Mesothelial cell of epicardium (in vitro differentiated cells): ENCODE data around the gene SPINK8. TPM values are rescaled to one million over a fixed set of nuclear protein-coding genes. Genes with fewer than 3 reads are reported as not detected.

Source experiments
- DNase-seq, 2 experiments: peaks; one replicate each; pipeline ENCODE4 v3.0.0; 2021; ENCODE audit warnings: low spot score in 2 of 2; ENCODE audit not compliant: unreplicated experiment in 2 of 2
- H3K27ac Mint-ChIP-seq: 2 replicates; pipeline ENCODE4 v1.8.0; 2021; ENCODE audit warnings: mixed read lengths
- H3K27me3 Mint-ChIP-seq: 2 replicates; pipeline ENCODE4 v1.8.0; 2021; ENCODE audit warnings: low read depth, mixed read lengths
- H3K36me3 Mint-ChIP-seq: 2 replicates; pipeline ENCODE4 v1.8.0; 2021; ENCODE audit warnings: mixed read lengths
- H3K4me1 Mint-ChIP-seq: 2 replicates; pipeline ENCODE4 v1.8.0; 2021; ENCODE audit warnings: mixed read lengths
- H3K4me3 Mint-ChIP-seq: 2 replicates; pipeline ENCODE4 v1.8.0; 2021; ENCODE audit warnings: mild to moderate bottlenecking, moderate library complexity, mixed read lengths
- H3K9me3 Mint-ChIP-seq: 2 replicates; pipeline ENCODE4 v1.8.0; 2021; ENCODE audit warnings: mixed read lengths
- CTCF ChIP-seq: fragments of 200-600 bp; sonication (generic); IDR thresholded peaks from one replicate; pipeline ENCODE4 v1.5.0; 2021; ENCODE audit warnings: antibody characterized with exemption; ENCODE audit not compliant: unreplicated experiment
- total RNA-seq: library from RNA; stranded (reverse); gene quantifications from 3 replicates; pipeline ENCODE4 v1.2.1, GENCODE V29; 2021

Gene SPINK8
- total RNA-seq, 1 donor from 2014 or later = not detected

GRCh38 chr3:48303021-48303420, 30.4 kb downstream of the SPINK8 start:
- peaks cover 29% of the 10 kb centered on the region for H3K9me3 Mint-ChIP-seq
- TF ChIP-seq CTCF = no peak
- peaks cover 18% of the 10 kb centered on the region for H3K36me3 Mint-ChIP-seq
- DNase-seq = no peak
- H3K27ac Mint-ChIP-seq = no peak overlapping the region
- peak overlapping the region; percentile 87 for H3K4me3 Mint-ChIP-seq
- H3K27me3 Mint-ChIP-seq = peaks cover 17% of the 10 kb centered on the region
- peaks cover 16% of the 10 kb centered on the region for H3K4me1 Mint-ChIP-seq

- DNase-seq = no peak
- Mint-ChIP-seq H3K9me3 (peaks cover 29% of the 10 kb centered on the region), H3K4me1 (peaks cover 16% of the 10 kb centered on the region), H3K4me3 (peak overlapping the region; percentile 87), H3K27me3 (peaks cover 12% of the 10 kb centered on the region), H3K36me3 (peaks cover 24% of the 10 kb centered on the region), H3K27ac (peak overlapping the region; percentile 75)
- TF ChIP-seq CTCF = no peak
Measured at GRCh38 chr3:48301800-48302166, 31.7 kb downstream of the SPINK8 start.

- peak within 1 kb of the TSS; percentile 87 for H3K4me3 Mint-ChIP-seq
- no peak for TF ChIP-seq CTCF
- H3K4me1 Mint-ChIP-seq = peaks cover 16% of the 10 kb centered on the region
- peaks cover 29% of the 10 kb centered on the region for H3K9me3 Mint-ChIP-seq
- H3K36me3 Mint-ChIP-seq = peaks cover 30% of the 10 kb centered on the region
- H3K27me3 Mint-ChIP-seq = peaks cover 8% of the 10 kb centered on the region
- DNase-seq = peak; percentile 72 to 84
- H3K27ac Mint-ChIP-seq = peak within 1 kb of the TSS; percentile 96
Measured at GRCh38 chr3:48301020-48301799, 32.3 kb downstream of the SPINK8 start, which contains the start of gene NME6. TSS of gene NME6 (minus strand) at chr3:48301367.

GRCh38 chr3:48299746-48300712, 33.4 kb downstream of the SPINK8 start:
- no peak for DNase-seq
- H3K27me3 Mint-ChIP-seq = no peaks in the 10 kb centered on the region
- no peak for TF ChIP-seq CTCF
- H3K27ac Mint-ChIP-seq = peak overlapping the region; percentile 73
- H3K36me3 Mint-ChIP-seq = peaks cover 34% of the 10 kb centered on the region
- H3K9me3 Mint-ChIP-seq = peaks cover 21% of the 10 kb centered on the region
- H3K4me1 Mint-ChIP-seq = peaks cover 16% of the 10 kb centered on the region
- H3K4me3 Mint-ChIP-seq = peak overlapping the region; percentile 87

- no peak for TF ChIP-seq CTCF
- H3K27ac Mint-ChIP-seq = no peak overlapping the region
- H3K4me1 Mint-ChIP-seq = peaks cover 16% of the 10 kb centered on the region
- H3K27me3 Mint-ChIP-seq = no peaks in the 10 kb centered on the region
- no peak for DNase-seq
- no peak overlapping the region for H3K4me3 Mint-ChIP-seq
- peaks cover 36% of the 10 kb centered on the region for H3K36me3 Mint-ChIP-seq
- peaks cover 4% of the 10 kb centered on the region for H3K9me3 Mint-ChIP-seq
Measured at GRCh38 chr3:48297111-48297810, 36.2 kb downstream of the SPINK8 start.
